Skeletal muscle satellite cell (primary cell): ENCODE data around the gene CAMTA1.
"Not testable (repeated sequence)": the region's sequence is repeated elsewhere in the genome, so short reads cannot be mapped to it uniquely, and the experiment has no call there.

Experiments
- H3K27me3 ChIP-seq: 2 replicates; pipeline ENCODE4 v1.7.0; 2013; ENCODE audit warnings: low read length; ENCODE audit not compliant: control insufficient read depth, insufficient read depth
- H3K36me3 ChIP-seq: 2 replicates; pipeline ENCODE4 v1.7.0; 2013; ENCODE audit warnings: mild to moderate bottlenecking, control low read depth, low read length; ENCODE audit not compliant: insufficient read depth
- H3K4me1 ChIP-seq: 2 replicates; pipeline ENCODE4 v1.7.0; 2013; ENCODE audit warnings: low read length; ENCODE audit not compliant: control insufficient read depth, insufficient read depth
- H3K4me2 ChIP-seq: 2 replicates; pipeline ENCODE4 v1.7.0; 2013; ENCODE audit warnings: mild to moderate bottlenecking, low read length
- H3K4me3 ChIP-seq: 2 replicates; pipeline ENCODE4 v1.7.0; 2013; ENCODE audit warnings: low read length
- H3K9ac ChIP-seq: 2 replicates; pipeline ENCODE4 v1.7.0; 2013; ENCODE audit warnings: mild to moderate bottlenecking, low read depth, low read length, moderate library complexity
- H3K9me3 ChIP-seq: replicated peaks from 2 replicates; pipeline ENCODE4 v1.7.0; 2013; ENCODE audit warnings: mild to moderate bottlenecking, control low read depth, low read length

Gene CAMTA1

DNA sequence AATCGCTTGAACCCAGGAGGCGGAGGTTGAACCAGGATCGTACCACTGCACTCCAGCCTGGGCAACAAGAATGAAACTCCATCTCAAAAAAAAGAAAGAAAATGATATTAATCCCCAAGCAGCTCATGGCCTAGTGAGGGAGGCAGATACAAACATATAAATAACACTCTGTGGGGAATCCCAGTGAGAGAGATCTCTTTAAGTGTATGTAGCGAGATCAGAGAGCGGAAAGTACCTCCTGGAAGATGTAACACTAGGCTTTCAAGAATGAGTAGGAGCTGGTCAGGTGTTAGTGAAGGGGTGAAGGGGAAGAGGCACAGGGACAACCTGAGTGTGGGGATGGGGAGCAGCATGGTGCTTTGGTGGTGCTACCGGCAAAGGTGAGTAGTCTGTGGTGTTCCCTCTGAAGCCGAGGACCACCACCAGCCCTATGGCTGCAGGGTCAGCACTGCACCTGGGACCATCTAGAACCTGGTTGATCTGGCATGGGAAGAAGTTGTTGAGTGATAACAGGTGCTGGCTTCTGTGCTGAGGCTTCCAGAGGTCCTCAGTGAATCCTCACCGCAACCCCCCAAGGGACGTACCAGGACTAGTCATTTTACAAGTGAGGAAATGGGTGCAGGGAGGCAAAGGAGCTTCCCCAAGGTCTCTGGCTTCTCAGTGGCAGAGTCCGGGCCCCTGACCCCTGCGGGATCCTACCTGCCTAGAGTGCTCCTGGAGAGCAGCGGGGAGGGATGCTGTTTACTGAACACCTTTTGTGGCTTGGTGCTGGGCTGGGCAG lies 618.2 kb downstream of the CAMTA1 start:
- H3K4me3 ChIP-seq = no peak overlapping the region
- no peaks in the 10 kb centered on the region for H3K9me3 ChIP-seq

GRCh38 chr1:7404046-7404742 lies 618.9 kb downstream of the CAMTA1 start:
- Histone ChIP-seq H3K4me1 (peaks cover 16% of the 10 kb centered on the region), H3K4me3 (no peak overlapping the region), H3K9ac (no peak overlapping the region), H3K9me3 (no peaks in the 10 kb centered on the region), H3K27me3 (no peaks in the 10 kb centered on the region), H3K36me3 (no peaks in the 10 kb centered on the region), H3K4me2 (no peak overlapping the region)

More for the DNA sequence above, 618.2 kb downstream of the CAMTA1 start:
- Histone ChIP-seq H3K4me1 (peaks cover 16% of the 10 kb centered on the region), H3K4me2 (no peak overlapping the region), H3K9ac (no peak overlapping the region), H3K36me3 (no peaks in the 10 kb centered on the region), H3K27me3 (no peaks in the 10 kb centered on the region)

DNA sequence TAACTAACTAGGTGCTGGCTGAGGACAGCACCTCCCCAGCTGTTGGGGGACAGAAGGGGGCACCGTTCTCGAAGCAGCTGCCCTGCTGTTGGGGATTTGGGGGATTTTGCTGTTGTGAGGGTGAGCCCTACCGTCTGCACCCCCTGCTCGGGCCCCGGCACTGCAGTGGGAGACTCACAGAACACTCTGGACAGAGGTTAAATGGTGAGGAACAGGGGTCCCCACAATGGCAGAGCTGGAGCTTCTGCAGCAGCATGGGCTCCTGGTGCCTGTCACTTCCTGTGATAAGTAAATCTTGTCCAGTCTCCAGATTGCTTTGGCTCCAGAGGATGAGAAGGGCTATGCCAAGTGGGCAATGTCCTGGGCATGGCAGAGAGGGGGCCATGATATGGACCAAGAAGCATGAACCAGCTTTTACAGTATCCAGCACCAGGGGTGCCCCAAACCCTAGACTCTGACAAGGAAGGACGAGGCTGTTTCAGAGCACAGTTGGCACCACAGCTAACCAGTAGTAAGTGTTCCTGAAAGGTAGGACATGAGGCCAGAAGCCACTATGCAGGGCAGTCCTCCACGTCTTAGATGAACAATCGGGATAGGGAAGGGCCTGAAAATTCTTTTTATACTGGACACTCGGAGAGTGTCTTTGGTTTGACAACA lies 620.7 kb downstream of the CAMTA1 start:
- no peak overlapping the region for H3K9ac ChIP-seq
- H3K4me2 ChIP-seq = no peak overlapping the region
- no peaks in the 10 kb centered on the region for H3K9me3 ChIP-seq
- H3K4me1 ChIP-seq = peaks cover 16% of the 10 kb centered on the region
- H3K36me3 ChIP-seq = no peaks in the 10 kb centered on the region
- no peak overlapping the region for H3K4me3 ChIP-seq
- no peaks in the 10 kb centered on the region for H3K27me3 ChIP-seq

DNA sequence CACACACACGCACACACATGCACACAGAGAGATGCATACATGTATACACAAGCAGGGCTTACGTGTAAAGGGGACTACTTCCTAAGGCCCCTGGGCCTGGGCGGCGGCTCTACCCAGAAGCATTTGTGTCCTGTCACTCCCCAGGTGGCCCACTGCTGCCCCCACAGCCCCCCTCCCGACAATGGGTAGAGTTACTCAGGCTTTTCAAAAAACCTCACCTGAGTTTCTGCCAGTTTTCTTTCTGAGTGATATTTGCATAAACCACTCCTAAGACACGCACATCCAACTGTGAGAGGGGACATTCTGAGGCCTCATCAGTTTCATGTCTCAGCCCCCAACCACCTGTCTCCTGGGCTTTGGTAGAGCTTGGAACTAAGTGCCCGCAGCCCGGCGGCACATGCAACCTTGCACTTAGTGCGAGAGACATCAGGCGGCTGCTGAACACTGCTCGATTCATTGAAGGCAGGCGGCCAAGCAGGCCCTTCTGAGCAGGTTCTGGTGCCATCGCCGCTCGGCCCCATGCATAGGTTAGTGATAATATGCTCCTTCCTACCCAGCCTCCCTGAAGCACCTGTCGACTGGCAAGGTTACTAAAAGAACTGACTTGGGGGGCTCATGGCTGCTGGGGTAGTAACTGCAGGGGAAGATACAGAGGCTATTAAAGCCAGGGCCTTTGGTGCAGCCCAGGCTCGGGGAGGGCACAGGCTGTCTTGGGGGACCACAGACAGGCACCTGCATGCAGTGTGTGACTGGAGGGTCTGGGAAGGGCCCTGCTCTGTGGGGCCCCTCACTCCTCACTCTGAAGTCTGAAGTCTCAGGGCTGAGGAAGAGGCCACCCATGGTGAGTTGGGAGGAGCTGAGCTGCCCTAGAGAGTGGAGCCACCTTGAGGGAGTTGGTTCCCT lies 621.6 kb downstream of the CAMTA1 start:
- Histone ChIP-seq H3K36me3 (no peaks in the 10 kb centered on the region), H3K4me1 (peaks cover 9% of the 10 kb centered on the region), H3K9me3 (no peaks in the 10 kb centered on the region), H3K27me3 (no peaks in the 10 kb centered on the region), H3K4me3 (no peak overlapping the region), H3K4me2 (no peak overlapping the region), H3K9ac (no peak overlapping the region)

DNA sequence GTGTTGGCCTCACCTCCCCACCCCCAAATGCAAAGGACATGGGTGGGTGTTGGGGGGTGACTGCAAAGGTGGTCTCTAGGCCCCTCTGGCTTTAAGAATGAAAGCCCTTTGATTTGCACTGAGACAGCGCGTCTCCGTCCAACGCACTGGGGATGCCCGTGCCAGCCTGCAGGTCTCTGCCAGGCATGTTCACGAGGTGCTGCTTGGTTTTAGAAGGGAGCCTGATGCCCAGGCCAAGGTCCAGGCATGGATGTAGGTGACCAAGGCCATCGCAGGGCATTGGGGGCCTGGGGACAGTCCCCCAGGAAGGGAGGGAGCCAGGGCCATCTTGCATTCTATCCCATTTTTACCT lies 622.3 kb downstream of the CAMTA1 start:
- H3K9ac ChIP-seq = no peak overlapping the region
- no peak overlapping the region for H3K4me2 ChIP-seq
- no peaks in the 10 kb centered on the region for H3K27me3 ChIP-seq
- H3K9me3 ChIP-seq = no peaks in the 10 kb centered on the region
- H3K4me1 ChIP-seq = peaks cover 3% of the 10 kb centered on the region
- no peak overlapping the region for H3K4me3 ChIP-seq
- H3K36me3 ChIP-seq = no peaks in the 10 kb centered on the region

GRCh38 chr1:7407980-7408770 lies 622.9 kb downstream of the CAMTA1 start:
- Histone ChIP-seq H3K4me2 (no peak overlapping the region), H3K4me3 (no peak overlapping the region), H3K27me3 (no peaks in the 10 kb centered on the region), H3K36me3 (no peaks in the 10 kb centered on the region), H3K9ac (no peak overlapping the region), H3K9me3 (no peaks in the 10 kb centered on the region), H3K4me1 (no peaks in the 10 kb centered on the region)

DNA sequence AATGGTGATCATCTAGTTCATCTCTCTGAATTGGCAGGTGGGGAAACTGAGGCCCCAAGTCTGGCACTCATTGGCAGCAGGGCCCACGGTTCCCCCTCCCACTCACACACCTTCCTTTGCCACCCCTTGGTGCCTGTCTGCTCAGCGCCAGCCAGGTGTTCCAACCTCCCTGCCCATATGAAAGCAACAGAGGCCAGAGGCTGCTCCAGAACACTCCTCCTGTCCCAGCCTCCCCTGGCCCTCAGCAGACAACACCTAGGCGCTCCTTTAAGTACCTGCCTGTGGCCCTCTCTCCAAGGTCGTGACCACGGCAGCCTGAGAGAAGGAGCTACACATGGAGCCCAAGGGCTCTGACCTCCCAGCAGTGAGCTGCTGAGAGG lies 623.5 kb downstream of the CAMTA1 start:
- Histone ChIP-seq H3K4me2 (no peak overlapping the region), H3K9me3 (no peaks in the 10 kb centered on the region), H3K36me3 (no peaks in the 10 kb centered on the region), H3K4me3 (no peak overlapping the region), H3K9ac (no peak overlapping the region), H3K27me3 (no peaks in the 10 kb centered on the region), H3K4me1 (no peaks in the 10 kb centered on the region)

DNA sequence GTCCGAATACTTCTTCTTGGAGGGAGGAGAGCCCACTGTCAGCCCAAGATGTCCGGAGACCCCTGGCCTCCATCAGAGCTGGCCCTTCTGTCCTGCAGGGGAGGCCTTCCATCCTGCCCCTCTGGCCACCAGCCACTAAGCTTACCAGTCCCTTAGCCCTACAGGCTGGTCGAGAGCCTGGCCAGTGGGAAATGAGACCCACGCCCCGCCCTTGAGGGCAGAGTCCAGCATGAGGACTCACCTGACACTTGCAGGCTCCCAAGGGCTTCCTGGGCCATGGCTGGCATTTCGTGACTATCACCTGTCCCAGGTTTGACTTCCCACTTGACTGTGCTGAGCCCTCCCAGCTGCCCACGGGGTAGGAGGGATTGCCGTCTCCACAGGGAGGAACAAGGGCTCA lies 624.0 kb downstream of the CAMTA1 start:
- H3K9ac ChIP-seq = no peak overlapping the region
- H3K4me2 ChIP-seq = no peak overlapping the region
- no peaks in the 10 kb centered on the region for H3K4me1 ChIP-seq

GRCh38 chr1:7410156-7410555 lies 624.9 kb downstream of the CAMTA1 start:
- H3K9ac ChIP-seq = no peak overlapping the region
- H3K4me2 ChIP-seq = no peak overlapping the region
- no peaks in the 10 kb centered on the region for H3K36me3 ChIP-seq
- no peak overlapping the region for H3K4me3 ChIP-seq
- H3K9me3 ChIP-seq = no peaks in the 10 kb centered on the region
- H3K27me3 ChIP-seq = no peaks in the 10 kb centered on the region
- H3K4me1 ChIP-seq = no peaks in the 10 kb centered on the region

More for the DNA sequence above, 624.0 kb downstream of the CAMTA1 start:
- H3K9me3 ChIP-seq = no peaks in the 10 kb centered on the region
- no peaks in the 10 kb centered on the region for H3K27me3 ChIP-seq
- H3K4me3 ChIP-seq = no peak overlapping the region
- no peaks in the 10 kb centered on the region for H3K36me3 ChIP-seq

DNA sequence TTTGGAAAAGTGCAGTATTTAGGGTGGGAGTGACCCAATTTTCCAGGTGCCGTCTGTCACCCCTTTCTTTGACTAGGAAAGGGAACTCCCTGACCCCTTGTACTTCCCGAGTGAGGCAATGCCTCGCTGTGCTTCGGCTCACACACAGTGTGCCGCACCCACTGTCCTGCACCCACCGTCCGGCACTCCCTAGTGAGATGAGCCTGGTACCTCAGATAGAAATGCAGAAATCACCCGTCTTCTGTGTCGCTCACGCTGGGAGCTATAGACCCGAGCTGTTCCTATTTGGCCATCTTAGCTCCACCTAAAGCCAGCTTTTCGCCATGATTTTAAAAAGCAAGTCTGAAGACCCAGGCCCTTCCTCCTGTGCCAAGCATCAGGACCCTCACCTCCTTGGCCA lies 632.4 kb downstream of the CAMTA1 start:
- H3K4me3 ChIP-seq, H3K9me3 ChIP-seq, H3K36me3 ChIP-seq, H3K4me1 ChIP-seq, H3K9ac ChIP-seq, H3K4me2 ChIP-seq, H3K27me3 ChIP-seq: not testable (repeated sequence)
